Measurements from ENCODE around the gene MDN1. TPM values are rescaled to one million over a fixed set of nuclear protein-coding genes. Genes with fewer than 3 reads are reported as not detected.
"Not testable (repeated sequence)": the region's sequence is repeated elsewhere in the genome, so short reads cannot be mapped to it uniquely, and the experiment has no call there.

MDN1 gene
- total and polyA plus RNA-seq, 2 donors (not counting 1 experiment from before 2014, with no cell fraction given), result 16.5 to 59.5 TPM

GRCh38 chr6:89817481-89817880 lies 2.1 kb downstream of the MDN1 start:
- Histone ChIP-seq H3K27ac (ENCODE audit: low read length in 2 of 2) (no peak overlapping the region), H3K36me3 (replicated peaks in 1 of 2; ENCODE audit: control extremely low read depth in 1 of 2, control insufficient read depth in 1 of 2, extremely low read depth in 1 of 2, insufficient read depth in 2 of 2, low read length in 1 of 2) (peaks cover 0 to 3% of the 10 kb centered on the region in 2 experiments), H3K79me2 (ENCODE audit: control insufficient read depth, insufficient read depth, low read length) (peaks cover 83% of the 10 kb centered on the region), H3K4me2 (replicated peaks; ENCODE audit: low read depth, low read length, poor library complexity, severe bottlenecking) (no peak overlapping the region), H3K27me3 (replicated peaks in 1 of 4; ENCODE audit: control extremely low read depth in 1 of 4, control insufficient read depth in 3 of 4, insufficient read depth in 4 of 4, low read length in 3 of 4) (no peaks in the 10 kb centered on the region), H3K9ac (ENCODE audit: low read length) (no peak overlapping the region), H3K4me1 (ENCODE audit: control insufficient read depth in 2 of 2, insufficient read depth in 2 of 2, low read length in 2 of 2) (peaks cover 24 to 32% of the 10 kb centered on the region in 2 donors), H3K9me3 (ENCODE audit: control extremely low read depth in 1 of 3, control insufficient read depth in 2 of 3, insufficient read depth in 1 of 3, low read length in 2 of 3) (no peaks in the 10 kb centered on the region), H4K20me1 (ENCODE audit: control insufficient read depth, insufficient read depth, low read length, poor library complexity, severe bottlenecking) (peaks cover 30% of the 10 kb centered on the region), H3K4me3 (ENCODE audit: control extremely low read depth in 1 of 5, extremely low read depth in 1 of 5, insufficient read depth in 1 of 5, low read depth in 2 of 5, low read length in 4 of 5) (no peak overlapping the region), H2AFZ (ENCODE audit: insufficient read depth, low read depth, low read length, poor library complexity, severe bottlenecking) (no peak overlapping the region)
- Mint-ChIP-seq H3K27me3 (no peaks in the 10 kb centered on the region), H3K4me1 (peaks cover 29% of the 10 kb centered on the region), H3K27ac (peak overlapping the region; percentile 39), H3K9me3 (ENCODE audit: insufficient read depth) (no peaks in the 10 kb centered on the region), H3K4me3 (peak overlapping the region; percentile 61)
- ATAC-seq (ENCODE audit: low read depth) (no peak), DNase-seq (no peak)
- TF ChIP-seq CTCF (IDR thresholded peaks at IDR 0.05), result no peak
- WGBS (ENCODE audit: insufficient coverage), result 100% methylated on average over 2 of the region's 3 CpGs
- intact Hi-C loops (cut with micrococcal nuclease), result loop anchor here (10.0 kb wide), 1 partner anchor 383 kb away; the partner anchor contains the start of gene ANKRD6
- ChIA-PET CTCF (interaction anchor here (0.7 to 1.1 kb wide), 2 partner anchors 8 to 164 kb away, joined by 3 read pairs; no protein-coding TSS in a partner anchor), POLR2A (interaction anchor here (0.7 kb wide), 1 partner anchor 365 kb away, joined by 7 read pairs; no protein-coding TSS in a partner anchor)

GRCh38 chr6:89813422-89813821 lies 6.2 kb downstream of the MDN1 start:
- POLR2A ChIA-PET; H2AFZ ChIP-seq (ENCODE audit: insufficient read depth, low read depth, low read length, poor library complexity, severe bottlenecking); H3K4me3 ChIP-seq (ENCODE audit: control extremely low read depth in 1 of 5, extremely low read depth in 1 of 5, insufficient read depth in 1 of 5, low read depth in 2 of 5, low read length in 4 of 5); H3K27me3 Mint-ChIP-seq; H3K9ac ChIP-seq (ENCODE audit: low read length); DNase-seq; H3K4me2 ChIP-seq (replicated peaks; ENCODE audit: low read depth, low read length, poor library complexity, severe bottlenecking); H3K27ac ChIP-seq (ENCODE audit: low read length in 2 of 2); H3K27ac Mint-ChIP-seq; ATAC-seq (ENCODE audit: low read depth); H3K9me3 Mint-ChIP-seq (ENCODE audit: insufficient read depth); CTCF ChIA-PET; H3K4me3 Mint-ChIP-seq; H3K36me3 ChIP-seq (replicated peaks in 1 of 2; ENCODE audit: control extremely low read depth in 1 of 2, control insufficient read depth in 1 of 2, extremely low read depth in 1 of 2, insufficient read depth in 2 of 2, low read length in 1 of 2); H3K27me3 ChIP-seq (replicated peaks in 1 of 4; ENCODE audit: control extremely low read depth in 1 of 4, control insufficient read depth in 3 of 4, insufficient read depth in 4 of 4, low read length in 3 of 4); H3K9me3 ChIP-seq (ENCODE audit: control extremely low read depth in 1 of 3, control insufficient read depth in 2 of 3, insufficient read depth in 1 of 3, low read length in 2 of 3): not testable (repeated sequence)
- Histone ChIP-seq H3K79me2 (ENCODE audit: control insufficient read depth, insufficient read depth, low read length) (peaks cover 94% of the 10 kb centered on the region), H4K20me1 (ENCODE audit: control insufficient read depth, insufficient read depth, low read length, poor library complexity, severe bottlenecking) (peaks cover 33% of the 10 kb centered on the region), H3K4me1 (ENCODE audit: control insufficient read depth in 2 of 2, insufficient read depth in 2 of 2, low read length in 2 of 2) (peaks cover 13 to 20% of the 10 kb centered on the region in 2 donors)
- intact Hi-C loops (cut with micrococcal nuclease), result loop anchor here (10.0 kb wide), 1 partner anchor 379 kb away; the partner anchor contains the start of gene ANKRD6
- peaks cover 15% of the 10 kb centered on the region for H3K4me1 Mint-ChIP-seq
- WGBS (ENCODE audit: insufficient coverage), result 100% methylated on average over 2 of the region's 3 CpGs
